ENCODE results near the gene PPP1R1C.

The PPP1R1C gene

DNA sequence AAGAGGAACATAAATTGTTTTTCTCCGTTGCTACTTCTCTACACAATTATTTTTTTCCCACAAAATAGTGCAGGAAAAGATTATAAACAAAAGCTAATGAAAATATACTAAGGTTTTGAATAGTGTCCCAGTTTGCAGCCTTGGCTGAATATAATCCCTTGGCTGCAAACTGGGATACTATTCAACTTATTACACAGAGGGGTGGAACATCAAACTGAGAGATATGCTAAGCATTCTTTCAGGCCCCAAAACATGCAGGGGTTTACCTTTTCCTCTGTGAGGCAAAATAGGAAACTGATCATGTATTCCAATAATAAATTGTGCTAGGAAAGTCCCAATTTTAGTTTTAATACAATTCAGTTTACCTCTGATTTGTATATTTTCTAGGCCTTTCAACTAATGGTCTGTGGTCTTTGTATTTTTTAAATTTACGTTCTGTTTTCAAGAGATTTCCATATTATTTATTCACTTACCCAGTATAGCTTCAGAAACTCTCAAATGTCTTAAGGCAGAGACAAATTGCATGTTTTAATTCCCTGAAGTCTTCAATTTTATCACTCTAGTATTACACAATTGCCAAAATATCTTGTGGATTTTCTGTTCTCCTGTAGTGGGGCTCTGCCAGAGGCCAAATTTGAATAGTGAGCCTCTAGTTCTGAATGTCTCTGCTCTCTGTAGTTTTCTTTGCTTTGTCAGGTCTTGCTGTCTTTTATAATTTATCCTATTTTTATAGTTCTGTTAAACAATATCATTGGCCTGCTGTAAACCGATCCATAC, 63.9 kb downstream of the PPP1R1C start:
- TF ChIP-seq POLR2AphosphoS5 (IDR thresholded peaks at IDR 0.05; ENCODE audit: low read depth, low read length), result no peak
- no peak for TF ChIP-seq FOXP2 (optimal IDR thresholded peaks at IDR 0.05; ENCODE audit: borderline replicate concordance, extremely low read depth, extremely low read length, insufficient read depth)
- no peak for TF ChIP-seq TAF1 (IDR thresholded peaks at IDR 0.05; ENCODE audit: borderline replicate concordance, insufficient read depth, low read length)
- TF ChIP-seq, protein P1, sequence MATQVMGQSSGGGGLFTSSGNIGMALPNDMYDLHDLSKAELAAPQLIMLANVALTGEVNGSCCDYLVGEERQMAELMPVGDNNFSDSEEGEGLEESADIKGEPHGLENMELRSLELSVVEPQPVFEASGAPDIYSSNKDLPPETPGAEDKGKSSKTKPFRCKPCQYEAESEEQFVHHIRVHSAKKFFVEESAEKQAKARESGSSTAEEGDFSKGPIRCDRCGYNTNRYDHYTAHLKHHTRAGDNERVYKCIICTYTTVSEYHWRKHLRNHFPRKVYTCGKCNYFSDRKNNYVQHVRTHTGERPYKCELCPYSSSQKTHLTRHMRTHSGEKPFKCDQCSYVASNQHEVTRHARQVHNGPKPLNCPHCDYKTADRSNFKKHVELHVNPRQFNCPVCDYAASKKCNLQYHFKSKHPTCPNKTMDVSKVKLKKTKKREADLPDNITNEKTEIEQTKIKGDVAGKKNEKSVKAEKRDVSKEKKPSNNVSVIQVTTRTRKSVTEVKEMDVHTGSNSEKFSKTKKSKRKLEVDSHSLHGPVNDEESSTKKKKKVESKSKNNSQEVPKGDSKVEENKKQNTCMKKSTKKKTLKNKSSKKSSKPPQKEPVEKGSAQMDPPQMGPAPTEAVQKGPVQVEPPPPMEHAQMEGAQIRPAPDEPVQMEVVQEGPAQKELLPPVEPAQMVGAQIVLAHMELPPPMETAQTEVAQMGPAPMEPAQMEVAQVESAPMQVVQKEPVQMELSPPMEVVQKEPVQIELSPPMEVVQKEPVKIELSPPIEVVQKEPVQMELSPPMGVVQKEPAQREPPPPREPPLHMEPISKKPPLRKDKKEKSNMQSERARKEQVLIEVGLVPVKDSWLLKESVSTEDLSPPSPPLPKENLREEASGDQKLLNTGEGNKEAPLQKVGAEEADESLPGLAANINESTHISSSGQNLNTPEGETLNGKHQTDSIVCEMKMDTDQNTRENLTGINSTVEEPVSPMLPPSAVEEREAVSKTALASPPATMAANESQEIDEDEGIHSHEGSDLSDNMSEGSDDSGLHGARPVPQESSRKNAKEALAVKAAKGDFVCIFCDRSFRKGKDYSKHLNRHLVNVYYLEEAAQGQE (IDR thresholded peaks at IDR 0.05; ENCODE audit: insufficient read depth in 1 of 2, low read depth in 2 of 2, low read length in 2 of 2), result no peak
- no peak for TF ChIP-seq SIN3A (IDR thresholded peaks at IDR 0.05; ENCODE audit: borderline replicate concordance, insufficient read depth, low read length)

DNA sequence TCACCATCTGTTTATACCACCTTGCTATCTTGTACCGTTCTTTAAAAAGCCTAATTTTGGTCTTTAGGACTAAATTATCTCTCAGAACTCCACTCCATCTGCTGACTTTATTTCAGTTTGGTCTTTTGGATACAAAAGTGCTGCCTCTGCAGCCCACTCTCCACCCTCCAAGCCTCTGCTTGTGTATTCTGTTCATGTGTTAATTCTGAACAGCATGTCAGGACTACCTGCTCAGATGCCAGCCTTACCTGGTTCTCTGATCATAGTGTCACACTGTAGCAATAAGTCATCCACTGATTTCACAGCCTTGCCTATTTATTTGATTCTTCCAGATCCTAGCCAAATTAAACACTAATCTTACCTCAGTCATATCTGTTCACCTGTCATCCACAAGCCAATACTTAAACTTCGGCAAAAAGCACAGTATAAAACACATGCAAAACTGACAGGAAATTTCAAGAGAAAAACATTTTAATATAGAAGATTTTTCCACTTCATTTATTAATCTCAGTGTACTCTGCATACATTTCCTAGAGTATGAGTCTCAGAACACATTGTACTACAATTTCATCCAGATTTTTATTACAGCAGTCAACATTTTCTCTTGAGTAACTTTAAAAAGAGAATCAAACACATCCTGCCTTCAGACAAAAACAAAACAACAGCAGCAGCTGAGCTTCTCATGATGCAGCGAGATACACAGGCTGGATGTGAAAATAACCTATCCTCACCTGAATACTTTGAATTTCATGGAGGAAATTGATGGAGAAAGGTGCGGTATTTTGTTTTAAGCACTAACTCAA, 64.9 kb downstream of the PPP1R1C start:
- TF ChIP-seq TAF1 (IDR thresholded peaks at IDR 0.05; ENCODE audit: borderline replicate concordance, insufficient read depth, low read length) (no peak), POLR2AphosphoS5 (IDR thresholded peaks at IDR 0.05; ENCODE audit: low read depth, low read length) (no peak), FOXP2 (optimal IDR thresholded peaks at IDR 0.05; ENCODE audit: borderline replicate concordance, extremely low read depth, extremely low read length, insufficient read depth) (no peak), SIN3A (IDR thresholded peaks at IDR 0.05; ENCODE audit: borderline replicate concordance, insufficient read depth, low read length) (no peak)
- TF ChIP-seq, protein P1 (IDR thresholded peaks at IDR 0.05; ENCODE audit: insufficient read depth in 1 of 2, low read depth in 2 of 2, low read length in 2 of 2), result no peak

DNA sequence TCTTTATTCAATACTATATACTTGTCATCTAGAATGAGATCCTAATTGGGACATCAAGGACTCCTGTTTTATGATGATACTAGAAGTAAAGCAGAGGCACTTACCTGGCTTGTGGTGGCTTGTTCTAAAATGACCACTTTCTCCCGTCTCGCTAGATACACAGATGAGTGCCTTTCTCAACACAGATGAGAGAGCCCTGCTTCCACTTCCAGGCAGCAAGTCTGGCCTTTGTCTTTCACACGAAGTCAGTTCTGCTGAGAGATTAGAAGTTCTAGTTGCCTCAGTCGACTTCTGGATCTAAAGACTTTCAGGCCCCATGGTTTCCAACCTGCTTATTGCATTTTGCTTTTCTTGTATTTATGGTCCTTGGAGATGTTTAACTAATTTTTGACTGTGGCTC, 70.3 kb downstream of the PPP1R1C start:
- no peak for TF ChIP-seq SIN3A (IDR thresholded peaks at IDR 0.05; ENCODE audit: borderline replicate concordance, insufficient read depth, low read length)
- no peak for TF ChIP-seq POLR2AphosphoS5 (IDR thresholded peaks at IDR 0.05; ENCODE audit: low read depth, low read length)
- no peak for TF ChIP-seq TAF1 (IDR thresholded peaks at IDR 0.05; ENCODE audit: borderline replicate concordance, insufficient read depth, low read length)
- TF ChIP-seq, protein P1 (IDR thresholded peaks at IDR 0.05; ENCODE audit: insufficient read depth in 1 of 2, low read depth in 2 of 2, low read length in 2 of 2), result no peak
- TF ChIP-seq FOXP2 (optimal IDR thresholded peaks at IDR 0.05; ENCODE audit: borderline replicate concordance, extremely low read depth, extremely low read length, insufficient read depth), result no peak

DNA sequence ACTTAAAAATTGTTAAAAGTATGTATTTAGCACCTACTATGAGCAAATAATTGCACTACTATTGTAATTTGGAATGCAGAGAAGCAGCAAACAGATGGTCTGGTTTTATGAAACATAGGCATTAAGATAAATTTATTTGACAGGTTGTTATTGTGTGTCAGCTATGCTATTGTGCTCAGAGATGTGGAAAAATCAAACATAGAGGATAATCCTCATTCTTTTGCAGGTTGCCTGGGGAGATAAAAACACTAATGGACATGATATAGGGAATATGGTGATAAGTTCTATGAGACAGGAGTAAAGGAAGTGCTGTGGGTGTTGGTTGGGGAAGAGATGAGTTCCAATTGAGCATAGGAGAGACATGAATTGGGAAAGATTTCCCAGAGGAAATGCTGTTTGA, 71.3 kb downstream of the PPP1R1C start:
- TF ChIP-seq POLR2AphosphoS5 (IDR thresholded peaks at IDR 0.05; ENCODE audit: low read depth, low read length), result no peak
- TF ChIP-seq, protein P1 (IDR thresholded peaks at IDR 0.05; ENCODE audit: insufficient read depth in 1 of 2, low read depth in 2 of 2, low read length in 2 of 2), result no peak
- no peak for TF ChIP-seq FOXP2 (optimal IDR thresholded peaks at IDR 0.05; ENCODE audit: borderline replicate concordance, extremely low read depth, extremely low read length, insufficient read depth)
- TF ChIP-seq SIN3A (IDR thresholded peaks at IDR 0.05; ENCODE audit: borderline replicate concordance, insufficient read depth, low read length), result no peak
- no peak for TF ChIP-seq TAF1 (IDR thresholded peaks at IDR 0.05; ENCODE audit: borderline replicate concordance, insufficient read depth, low read length)

Measured in PFSK-1 (cell line).